ENCODE results near the gene LRP6.
"Not testable (repeated sequence)": the region's sequence is repeated elsewhere in the genome, so short reads cannot be mapped to it uniquely, and the experiment has no call there.

LRP6 gene

DNA sequence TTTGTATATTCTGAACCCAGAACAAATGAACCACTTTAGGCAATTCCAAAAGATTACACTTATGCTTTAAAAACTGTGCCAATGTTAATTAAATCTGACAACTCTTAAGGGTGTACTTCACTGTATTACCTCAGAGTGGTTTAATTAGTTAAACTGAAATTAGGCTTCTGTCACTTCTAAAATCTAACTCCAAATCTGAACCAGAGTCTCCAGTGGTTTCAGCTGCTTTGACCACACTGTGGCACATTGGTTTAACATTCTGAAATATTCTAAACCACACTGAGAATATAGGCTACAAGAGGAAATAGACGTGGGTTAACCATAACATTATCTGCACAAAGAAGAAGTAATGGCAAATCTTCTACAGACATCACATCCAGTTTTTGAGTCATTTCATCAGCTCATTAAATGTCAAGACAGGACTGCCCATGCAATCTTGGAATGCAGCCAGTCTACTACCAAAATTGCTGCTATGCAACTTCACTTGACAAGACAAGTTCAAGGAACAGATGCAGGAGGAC, 94.8 kb downstream of the LRP6 start:
- DNase-seq = peak; percentile 81

- no peak for DNase-seq
These were observed 99.0 kb downstream of the LRP6 start for GRCh38 chr12:12167847-12168246.

DNA sequence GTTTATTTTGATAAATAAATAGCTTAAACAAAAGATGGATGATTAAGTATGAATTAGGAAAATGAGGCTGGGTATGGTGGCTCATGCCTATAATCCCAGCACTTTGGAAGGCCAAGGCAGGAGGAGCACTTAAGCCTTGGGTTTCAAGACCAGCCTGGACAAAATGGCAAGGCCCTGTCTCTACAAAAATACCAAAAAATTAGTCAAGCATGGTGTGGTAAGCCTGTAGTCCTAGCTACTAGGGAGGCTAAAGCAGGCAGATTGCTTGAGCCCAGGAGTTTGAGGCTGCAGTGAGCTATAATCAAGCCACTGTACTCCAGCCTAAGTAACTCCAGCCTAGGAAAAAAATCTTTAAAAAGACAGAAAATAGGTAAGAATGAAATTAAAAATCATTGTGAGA, 100.1 kb downstream of the LRP6 start:
- DNase-seq = no peak

GRCh38 chr12:12159988-12160387, 106.9 kb downstream of the LRP6 start:
- DNase-seq = no peak

GRCh38 chr12:12158858-12159257, 108.0 kb downstream of the LRP6 start:
- no peak for DNase-seq

GRCh38 chr12:12157424-12157823, 109.4 kb downstream of the LRP6 start:
- DNase-seq = no peak

DNA sequence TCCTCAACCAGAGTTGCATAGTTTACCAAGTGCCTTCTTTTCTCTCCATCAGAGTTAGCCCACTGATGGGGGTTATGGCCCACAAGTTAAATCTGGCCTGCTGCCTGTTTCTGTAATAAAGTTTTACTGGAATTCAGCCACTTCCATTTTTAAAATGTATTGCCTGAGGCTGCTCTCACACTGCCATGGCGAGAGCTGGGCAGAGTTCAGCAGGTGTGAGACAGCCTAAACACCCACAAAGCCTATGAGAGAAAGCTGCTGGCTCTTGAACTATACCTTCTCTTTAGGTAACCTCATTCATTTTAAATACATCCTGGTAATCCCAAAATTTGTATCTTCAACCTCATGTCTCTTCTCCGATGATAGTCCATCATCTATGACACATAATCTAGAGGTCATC, 110.0 kb downstream of the LRP6 start:
- DNase-seq = no peak

GRCh38 chr12:12156116-12156515, 110.7 kb downstream of the LRP6 start:
- DNase-seq = no peak

DNA sequence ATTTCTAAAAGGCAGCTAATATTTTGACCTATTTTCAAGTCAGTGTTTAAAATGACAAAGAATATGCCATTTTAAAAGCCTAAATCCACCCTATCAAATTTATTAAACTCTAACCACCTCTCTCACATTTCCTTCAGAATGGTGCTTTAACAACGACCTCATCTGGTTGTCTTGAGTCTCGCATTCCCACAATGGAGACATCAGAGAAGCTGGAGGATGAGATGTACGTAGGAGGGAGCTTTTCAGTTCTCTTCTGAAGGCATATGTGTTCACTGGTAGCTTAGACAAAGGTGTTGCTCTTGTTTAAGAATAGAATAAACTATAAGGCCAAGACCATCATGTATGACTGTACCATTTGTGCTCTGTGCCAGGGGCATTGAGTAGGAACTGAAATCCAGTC, 113.2 kb downstream of the LRP6 start:
- no peak for DNase-seq

GRCh38 chr12:12147111-12147510, 119.7 kb downstream of the LRP6 start:
- DNase-seq = no peak

GRCh38 chr12:12144531-12144930, 122.3 kb downstream of the LRP6 start:
- not testable (repeated sequence) for DNase-seq

- DNase-seq = no peak
These were observed 125.8 kb downstream of the LRP6 start for GRCh38 chr12:12141000-12141399.

- no peak for DNase-seq
These were observed 128.4 kb downstream of the LRP6 start for GRCh38 chr12:12138203-12139154.

DNA sequence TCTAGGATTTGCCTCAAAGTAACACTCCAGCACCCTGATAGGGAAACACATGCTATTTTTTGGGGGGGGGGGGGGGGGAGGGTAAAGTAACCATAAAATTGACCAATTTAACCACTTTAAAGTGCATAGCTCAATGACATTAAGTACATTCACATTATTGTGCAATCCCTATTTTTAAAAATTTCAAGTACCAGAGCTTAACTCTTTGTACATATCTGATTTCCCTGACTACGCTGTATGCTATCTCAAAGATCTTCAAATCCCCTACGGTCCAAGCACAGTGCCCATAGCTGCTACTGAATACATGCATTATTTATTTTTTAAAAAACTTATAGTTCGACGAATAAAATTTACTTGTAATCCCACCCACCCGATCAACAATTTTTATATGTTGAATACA, 133.1 kb downstream of the LRP6 start:
- no peak for DNase-seq

GRCh38 chr12:12133259-12133658, 133.6 kb downstream of the LRP6 start:
- DNase-seq = no peak

GRCh38 chr12:12128670-12129069, 138.2 kb downstream of the LRP6 start:
- DNase-seq = no peak

DNA sequence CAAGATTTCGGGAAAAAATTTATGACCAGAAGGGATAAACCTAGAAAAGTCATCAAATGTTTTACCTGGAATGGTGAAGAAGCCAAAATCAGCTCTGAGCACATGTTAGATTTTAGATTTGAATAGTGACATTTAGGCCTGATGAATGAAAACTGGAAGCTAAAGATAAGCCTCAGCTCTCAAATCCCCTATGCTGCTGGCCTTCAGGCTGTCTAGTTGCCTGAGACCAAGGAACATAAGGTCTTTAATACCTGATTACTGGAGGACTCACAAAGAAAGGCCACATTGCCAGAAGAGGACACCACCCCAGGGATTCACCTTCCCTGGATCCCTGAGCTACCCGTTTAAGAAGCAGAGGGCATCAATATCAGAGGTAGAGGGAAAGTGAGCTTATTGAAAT, 139.5 kb downstream of the LRP6 start:
- DNase-seq = no peak

DNA sequence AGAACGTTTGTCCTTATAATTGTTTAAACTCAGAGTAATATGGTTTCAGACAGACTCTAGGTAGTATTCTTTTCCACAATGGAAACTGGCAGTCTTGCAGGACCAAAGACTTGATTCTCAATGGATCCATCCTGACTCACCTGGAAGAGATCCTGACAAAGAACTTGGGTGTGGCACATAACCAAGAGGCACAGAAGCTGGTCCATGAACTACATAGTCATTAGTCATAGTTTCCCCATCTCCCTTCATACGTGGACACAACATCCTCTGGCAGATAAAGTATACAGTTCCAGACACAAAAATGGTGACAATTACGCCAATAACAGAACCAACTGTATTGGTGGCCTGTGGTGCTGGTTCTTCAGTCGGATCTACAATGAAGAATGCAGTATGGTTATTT, 140.3 kb downstream of the LRP6 start:
- DNase-seq = no peak

DNA sequence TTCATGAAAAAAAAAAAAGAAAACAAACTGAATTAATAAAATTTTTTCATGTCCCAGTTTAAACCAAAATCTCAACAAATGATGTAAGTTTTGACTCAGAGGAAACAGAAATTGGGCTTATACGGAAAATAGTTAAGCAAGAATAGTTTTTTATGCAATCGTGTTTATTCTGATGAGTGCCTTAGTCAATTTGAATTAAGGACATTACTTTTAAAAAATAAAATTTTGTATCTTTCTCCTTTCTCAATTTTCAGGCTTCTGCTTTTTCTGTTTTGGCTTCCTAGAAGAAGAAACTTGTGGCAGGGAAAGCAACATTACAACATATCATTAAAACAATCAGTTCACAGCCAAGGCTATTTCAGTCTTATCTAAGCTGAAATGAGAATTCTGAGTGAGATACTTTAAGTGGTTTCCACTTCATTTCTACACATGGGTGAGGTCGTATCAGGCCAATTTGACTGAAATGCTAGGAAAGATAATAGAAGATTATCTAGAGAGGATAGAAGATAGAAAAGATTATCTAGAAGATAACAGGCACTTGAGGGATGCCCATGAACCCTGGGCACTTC, 143.7 kb downstream of the LRP6 start:
- DNase-seq = no peak

- no peak for DNase-seq
These were observed 145.8 kb downstream of the LRP6 start for GRCh38 chr12:12121061-12121460.

- no peak for DNase-seq
These were observed 150.2 kb downstream of the LRP6 start for GRCh38 chr12:12116677-12117076.

- DNase-seq = no peak
These were observed 151.3 kb downstream of the LRP6 start for GRCh38 chr12:12115514-12115913.

DNA sequence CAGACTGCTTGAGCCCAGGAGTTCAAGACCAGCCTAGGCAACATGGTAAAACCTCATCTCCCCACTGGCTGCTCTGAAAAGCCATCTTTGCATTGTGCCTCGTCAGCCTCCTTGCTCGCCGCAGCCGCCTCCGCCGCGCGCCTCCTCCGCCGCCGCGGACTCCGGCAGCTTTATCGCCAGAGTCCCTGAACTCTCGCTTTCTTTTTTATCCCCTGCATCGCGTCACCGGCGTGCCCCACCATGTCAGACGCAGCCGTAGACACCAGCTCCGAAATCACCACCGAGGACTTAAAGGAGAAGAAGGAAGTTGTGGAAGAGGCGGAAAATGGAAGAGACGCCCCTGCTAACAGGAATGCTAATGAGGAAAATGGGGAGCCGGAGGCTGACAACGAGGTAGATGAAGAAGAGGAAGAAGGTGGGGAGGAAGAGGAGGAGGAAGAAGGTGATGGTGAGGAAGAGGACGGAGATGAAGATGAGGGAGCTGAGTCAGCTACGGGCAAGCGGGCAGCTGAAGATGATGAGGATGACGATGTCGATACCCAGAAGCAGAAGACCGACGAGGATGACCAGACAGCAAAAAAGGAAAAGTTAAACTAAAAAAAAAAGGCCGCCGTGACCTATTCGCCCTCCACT, 155.8 kb downstream of the LRP6 start:
- DNase-seq = not testable (repeated sequence)

All from MV-4-11 (cell line).